NCI-H82 (cell line): ENCODE data around the gene MYH9.

Experiments
- DNase-seq: peaks from one replicate; lab custom pipeline; 2025; lab: John Stamatoyannopoulos, UW

The MYH9 gene

GRCh38 chr22:36348760-36349159 lies 39.0 kb downstream of the MYH9 start:
- no peak for DNase-seq

DNA sequence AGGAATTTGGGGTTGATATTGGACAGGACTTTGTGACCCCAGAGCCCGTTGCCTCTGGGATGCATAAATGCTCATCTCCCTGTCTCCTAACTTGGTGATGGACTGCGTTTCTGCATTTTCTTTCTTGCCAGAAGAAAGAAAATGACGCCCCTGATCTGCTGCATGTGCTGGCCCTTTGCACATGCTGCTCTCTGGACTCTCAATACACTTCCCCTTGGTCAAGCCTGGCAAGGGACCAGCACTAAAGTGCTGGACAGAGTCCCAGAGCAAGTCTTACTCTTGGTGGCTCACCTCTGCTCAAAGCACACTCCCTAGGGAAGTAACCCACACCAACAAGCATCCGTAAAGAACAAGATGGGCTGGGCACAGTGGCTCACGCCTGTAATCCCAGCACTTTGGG lies 40.7 kb downstream of the MYH9 start:
- DNase-seq = no peak

DNA sequence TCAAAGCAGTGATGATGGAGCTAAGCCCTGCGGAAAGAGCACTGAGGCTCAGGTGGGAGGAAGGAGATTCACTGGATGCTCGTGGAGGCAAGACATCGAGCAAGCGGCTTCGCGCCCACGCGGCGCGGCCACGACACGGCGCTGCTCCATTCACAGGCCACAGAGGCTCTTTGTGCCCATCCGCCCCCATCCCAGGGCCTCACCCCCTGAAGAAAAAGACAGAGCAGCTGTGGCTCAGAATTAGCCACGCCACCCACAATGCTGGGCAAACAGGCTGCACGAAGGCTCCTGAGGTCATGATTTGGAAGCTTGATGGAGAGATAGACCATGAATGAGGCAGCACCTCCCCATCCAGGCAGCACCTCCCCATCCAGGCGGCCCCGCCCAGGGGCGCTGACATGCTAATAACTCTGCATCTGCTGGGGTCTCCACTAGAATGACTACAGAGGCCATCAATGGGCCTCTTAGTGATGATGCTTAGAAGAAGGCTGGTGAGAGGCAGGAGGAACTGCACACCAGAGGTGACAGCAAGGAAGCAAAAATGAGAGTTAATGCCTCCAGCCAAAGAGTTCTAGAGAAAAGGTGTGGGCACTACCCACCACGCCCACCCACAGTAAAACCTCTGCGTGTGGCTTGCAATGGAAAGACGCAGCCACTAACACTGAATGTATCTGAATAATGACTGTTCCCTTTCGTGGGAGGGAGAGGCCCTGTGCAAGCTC lies 43.5 kb downstream of the MYH9 start:
- no peak for DNase-seq

DNA sequence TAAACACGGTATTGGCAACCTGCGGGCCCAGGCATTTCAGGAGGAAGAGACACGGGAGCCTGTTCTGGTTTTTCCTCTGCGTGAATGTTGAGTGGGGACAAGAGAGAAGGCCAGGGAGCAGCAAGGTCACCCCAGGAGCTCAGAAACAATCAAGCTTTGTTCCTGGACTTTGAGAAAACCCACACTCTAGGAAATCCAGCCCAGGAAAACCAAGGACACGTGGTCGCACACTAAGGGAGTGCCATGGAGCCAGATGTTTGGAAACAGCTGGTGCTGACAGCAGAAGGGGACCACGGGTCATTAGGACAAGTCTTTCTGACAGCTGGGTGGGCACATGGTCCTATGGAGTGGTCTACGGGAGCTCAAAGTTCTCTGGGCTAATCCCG lies 44.1 kb downstream of the MYH9 start:
- DNase-seq = peak; percentile 7

GRCh38 chr22:36343070-36343719 lies 44.6 kb downstream of the MYH9 start:
- DNase-seq = no peak

GRCh38 chr22:36341640-36342041 lies 46.1 kb downstream of the MYH9 start:
- DNase-seq = no peak

DNA sequence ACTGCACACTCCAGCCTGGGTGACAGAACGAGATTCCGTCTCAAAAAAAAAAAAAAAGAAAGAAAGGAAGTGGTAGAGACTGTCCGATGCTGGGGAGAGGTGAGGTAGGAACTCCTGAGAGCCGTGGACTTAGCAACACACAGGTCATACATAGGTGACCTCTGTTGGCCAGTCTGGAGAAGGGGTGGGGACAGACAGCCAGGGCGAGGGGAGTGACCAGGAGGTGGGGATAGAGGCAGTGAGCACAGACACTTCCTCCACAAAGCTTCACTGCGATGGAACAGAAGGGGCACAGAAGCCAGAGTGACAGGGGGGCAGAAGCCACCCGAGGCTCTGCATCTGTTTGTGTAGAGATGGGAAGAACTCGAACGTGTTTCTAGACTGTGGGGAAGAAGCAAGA lies 47.1 kb downstream of the MYH9 start:
- no peak for DNase-seq

- DNase-seq = no peak
Measured at GRCh38 chr22:36339171-36340065, 48.3 kb downstream of the MYH9 start.

GRCh38 chr22:36337365-36338130 lies 50.2 kb downstream of the MYH9 start:
- no peak for DNase-seq

DNA sequence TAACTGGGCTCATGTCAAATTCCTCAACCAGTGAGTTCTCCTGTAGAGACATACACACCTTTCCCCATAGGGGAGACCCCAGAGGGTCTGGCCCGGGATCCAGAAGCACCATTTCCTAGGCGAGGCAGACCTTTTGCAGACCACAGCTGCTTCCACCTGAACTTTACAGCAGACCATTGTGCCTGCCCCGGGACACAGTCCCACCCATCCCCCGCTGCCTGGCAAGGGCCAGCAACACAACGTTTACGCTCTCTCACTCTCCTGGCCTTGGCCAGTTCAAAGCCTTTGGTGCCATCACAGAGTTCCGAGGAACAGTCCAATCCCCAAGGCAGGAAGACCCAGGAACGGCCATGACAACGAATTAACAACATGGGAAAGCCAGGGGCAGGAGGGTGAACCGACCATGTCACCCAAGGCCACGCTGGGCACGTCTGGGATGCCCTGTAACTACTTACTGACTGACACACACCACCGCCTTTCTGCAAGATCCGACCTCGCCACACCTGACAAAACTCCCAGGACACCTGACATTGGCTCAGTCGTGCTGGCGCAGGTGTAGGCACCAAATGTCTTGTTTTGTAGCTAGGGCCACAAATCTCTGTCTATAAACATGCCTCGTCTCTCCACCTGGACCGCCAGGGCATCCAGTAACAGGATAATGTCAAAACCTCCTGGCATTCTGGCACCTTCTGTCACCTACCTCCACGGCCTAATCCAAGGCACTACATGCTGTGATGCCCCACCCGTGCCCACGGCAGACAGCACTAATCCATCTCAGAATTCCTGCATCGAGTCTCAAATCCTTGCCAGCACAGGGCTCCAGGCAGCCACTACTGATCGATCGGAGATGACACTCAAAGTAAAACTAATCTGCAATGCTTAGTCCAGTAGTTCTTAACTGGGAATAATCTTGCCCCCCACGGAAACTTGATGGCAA lies 51.3 kb downstream of the MYH9 start:
- no peak for DNase-seq

DNA sequence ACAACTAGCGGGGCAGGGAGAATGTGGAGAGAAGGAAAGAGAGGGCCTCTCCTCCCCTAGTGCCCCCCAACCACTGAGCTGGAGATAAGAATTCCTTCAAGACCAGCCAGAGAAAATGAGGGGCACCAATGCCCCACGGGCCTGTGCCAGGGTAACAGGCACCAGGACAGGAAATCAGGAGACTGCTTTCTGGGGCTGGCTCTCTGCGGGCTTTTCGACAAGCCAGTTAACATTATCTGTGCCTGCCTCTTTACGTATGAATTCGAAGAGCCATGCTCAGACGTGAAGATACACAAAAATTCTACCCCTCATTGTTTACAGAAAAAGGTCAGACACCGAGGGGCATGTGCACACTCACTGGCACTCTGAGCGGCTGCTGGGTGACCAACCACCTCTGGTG lies 52.1 kb downstream of the MYH9 start:
- no peak for DNase-seq

GRCh38 chr22:36334821-36335603 lies 52.8 kb downstream of the MYH9 start:
- no peak for DNase-seq

DNA sequence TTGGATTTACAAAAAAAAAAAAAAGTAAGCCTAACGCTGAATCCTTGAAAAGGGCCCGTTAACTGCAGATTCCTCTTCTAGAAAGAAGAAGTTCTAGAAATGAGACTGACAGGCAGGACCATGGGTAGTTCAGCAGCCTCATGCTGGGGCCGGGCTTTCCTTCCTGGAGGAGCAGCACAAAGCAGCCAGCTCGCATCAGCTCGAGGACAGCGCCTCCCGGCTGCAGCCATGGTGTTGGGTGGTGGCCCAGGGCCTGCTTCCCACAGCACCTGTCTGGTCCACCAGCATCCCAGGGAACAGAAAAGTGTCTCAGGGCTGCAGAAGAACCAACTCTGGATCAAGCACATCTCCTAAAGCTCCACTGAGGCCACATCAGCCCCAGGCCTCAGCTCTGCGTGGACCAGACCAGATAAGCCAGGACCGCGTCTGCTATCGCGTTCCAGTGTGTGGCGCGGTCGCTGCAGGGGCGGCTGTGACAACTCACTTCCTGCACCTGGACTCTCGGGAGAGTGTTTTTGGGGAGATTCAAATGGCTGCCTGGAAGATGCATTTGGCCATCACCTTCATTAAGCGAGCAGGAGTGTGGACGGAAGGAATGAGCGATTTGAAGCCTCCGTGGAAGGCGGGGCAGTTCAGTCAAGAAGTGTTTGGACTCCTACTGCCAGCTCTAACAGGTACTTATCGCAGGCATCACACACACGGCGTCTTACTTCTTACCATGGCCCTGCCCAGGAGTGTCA lies 53.5 kb downstream of the MYH9 start:
- DNase-seq = no peak

GRCh38 chr22:36333644-36334043 lies 54.1 kb downstream of the MYH9 start:
- DNase-seq = no peak

DNA sequence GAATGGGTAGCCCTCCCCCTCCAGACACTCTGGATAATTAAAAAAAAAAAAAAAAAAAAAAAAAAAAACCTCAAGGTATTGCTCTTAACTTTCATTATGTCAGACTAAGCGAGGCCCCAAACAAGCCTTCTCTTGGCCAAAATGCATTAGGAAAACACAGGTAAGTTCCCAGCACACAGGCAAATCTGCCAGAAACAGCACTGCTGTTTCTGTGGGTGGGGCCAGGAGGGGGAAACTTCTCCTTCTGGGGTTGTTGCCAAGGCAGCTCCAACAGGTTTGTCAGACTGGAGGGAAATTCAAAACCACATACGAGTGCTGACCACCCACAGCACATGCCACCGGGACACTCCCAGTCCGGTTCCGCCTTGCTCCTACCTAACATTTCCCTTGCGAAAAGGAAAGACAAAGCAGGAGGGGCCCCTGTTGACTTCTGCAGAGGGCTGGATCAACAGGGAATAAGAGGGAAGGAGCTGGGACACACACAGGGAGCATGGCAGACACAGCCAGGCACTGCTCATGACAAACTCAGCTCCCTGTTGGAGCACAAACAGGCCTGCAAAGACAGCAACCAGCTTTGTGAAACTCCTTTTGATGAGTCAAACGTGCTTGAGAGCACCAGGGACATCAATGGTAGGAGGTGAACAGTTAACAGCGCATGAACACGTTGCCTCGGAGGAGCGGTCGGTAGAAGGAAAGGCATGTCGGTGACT lies 55.0 kb downstream of the MYH9 start:
- no peak for DNase-seq

- DNase-seq = no peak
Measured at GRCh38 chr22:36331912-36332622, 55.7 kb downstream of the MYH9 start.

DNA sequence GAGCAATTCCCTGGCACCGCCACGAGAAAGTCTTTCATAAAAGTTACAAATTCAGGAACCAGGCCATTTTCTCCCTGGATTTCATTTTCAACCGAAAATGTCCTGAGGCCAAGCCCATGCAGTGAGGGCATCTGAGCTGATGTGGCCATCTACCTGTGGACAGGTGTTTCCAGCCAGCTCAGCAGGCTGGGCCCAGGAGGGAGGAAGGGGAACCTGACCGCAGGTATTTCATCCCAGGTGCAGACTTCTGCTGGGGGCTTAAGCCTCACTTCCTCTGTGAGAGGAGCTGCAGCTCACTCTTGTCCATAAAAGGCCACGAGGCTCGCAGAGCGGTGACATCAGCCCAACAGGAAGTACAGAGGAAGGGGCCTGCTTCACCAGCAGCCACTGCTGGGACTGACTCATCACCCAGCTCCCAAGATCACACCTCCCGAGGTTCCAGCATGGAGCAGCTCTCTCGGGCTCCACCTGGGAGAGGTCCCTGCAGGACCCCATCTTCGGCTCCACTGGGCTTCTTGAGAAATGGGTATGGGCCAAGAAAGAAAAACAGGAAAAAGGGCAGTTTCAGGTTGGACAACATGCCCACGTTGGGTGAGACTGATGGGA lies 56.4 kb downstream of the MYH9 start:
- no peak for DNase-seq
